ENCODE data around the gene CEBPG. TPM values are rescaled to one million over a fixed set of nuclear protein-coding genes. Genes with fewer than 3 reads are reported as not detected.

The CEBPG gene
- total RNA-seq, 1 donor from 2014 or later, result 59.3 TPM

- Mint-ChIP-seq H3K4me1 (peaks cover 44% of the 10 kb centered on the region), H3K36me3 (peaks cover 16% of the 10 kb centered on the region), H3K27ac (no peak overlapping the region), H3K4me3 (peak overlapping the region; percentile 89), H3K9me3 (no peaks in the 10 kb centered on the region), H3K27me3 (ENCODE audit: insufficient read depth, low read depth) (no peaks in the 10 kb centered on the region)
- no peak for TF ChIP-seq EZH2 (IDR thresholded peaks at IDR 0.05)
- TF ChIP-seq CTCF (IDR thresholded peaks at IDR 0.05), result no peak
- TF ChIP-seq EZH2phosphoT487 (IDR thresholded peaks at IDR 0.05), result no peak
- Histone ChIP-seq H4K20me1 (ENCODE audit: low read depth) (peaks cover 62% of the 10 kb centered on the region), H2AFZ (replicated peaks) (no peak overlapping the region), H3K4me2 (peak overlapping the region; percentile 99), H3K27me3 (peaks cover 6% of the 10 kb centered on the region), H3K27ac (no peak overlapping the region), H3K4me1 (peaks cover 47% of the 10 kb centered on the region), H3K36me3 (no peaks in the 10 kb centered on the region), H3K79me2 (ENCODE audit: low read depth) (peaks cover 63% of the 10 kb centered on the region), H3K9ac (no peak overlapping the region), H3K4me3 (peak overlapping the region; percentile 99), H3K9me3 (ENCODE audit: low read depth) (no peaks in the 10 kb centered on the region), H3F3A (ENCODE audit: low read depth) (peaks cover 15% of the 10 kb centered on the region)
- DNase-seq (ENCODE audit: low spot score), result no peak
Observed at GRCh38 chr19:33375156-33375836, 1.8 kb downstream of the CEBPG start.

- H3K4me3 ChIP-seq, result no peak overlapping the region
- H3K36me3 ChIP-seq, result no peaks in the 10 kb centered on the region
- no peak overlapping the region for H3K27ac Mint-ChIP-seq
- peaks cover 6% of the 10 kb centered on the region for H3K27me3 ChIP-seq
- no peaks in the 10 kb centered on the region for H3K9me3 ChIP-seq (ENCODE audit: low read depth)
- H3K4me1 ChIP-seq, result peaks cover 47% of the 10 kb centered on the region
- no peak overlapping the region for H3K9ac ChIP-seq
- no peaks in the 10 kb centered on the region for H3K9me3 Mint-ChIP-seq
- H4K20me1 ChIP-seq (ENCODE audit: low read depth), result peaks cover 68% of the 10 kb centered on the region
- no peak overlapping the region for H2AFZ ChIP-seq (replicated peaks)
- H3K79me2 ChIP-seq (ENCODE audit: low read depth), result peaks cover 68% of the 10 kb centered on the region
- no peak for DNase-seq (ENCODE audit: low spot score)
- peaks cover 16% of the 10 kb centered on the region for H3K36me3 Mint-ChIP-seq
- TF ChIP-seq EZH2 (IDR thresholded peaks at IDR 0.05) (no peak), CTCF (IDR thresholded peaks at IDR 0.05) (no peak), EZH2phosphoT487 (IDR thresholded peaks at IDR 0.05) (no peak)
- no peak overlapping the region for H3K4me3 Mint-ChIP-seq
- H3F3A ChIP-seq (ENCODE audit: low read depth), result peaks cover 15% of the 10 kb centered on the region
- peak overlapping the region; percentile 99 for H3K4me2 ChIP-seq
- H3K27ac ChIP-seq, result no peak overlapping the region
- no peaks in the 10 kb centered on the region for H3K27me3 Mint-ChIP-seq (ENCODE audit: insufficient read depth, low read depth)
- peaks cover 44% of the 10 kb centered on the region for H3K4me1 Mint-ChIP-seq
Observed at GRCh38 chr19:33375837-33376159, 2.3 kb downstream of the CEBPG start.

- no peak overlapping the region for H3K27ac ChIP-seq
- H3K27me3 Mint-ChIP-seq (ENCODE audit: insufficient read depth, low read depth), result no peaks in the 10 kb centered on the region
- peaks cover 15% of the 10 kb centered on the region for H3F3A ChIP-seq (ENCODE audit: low read depth)
- peaks cover 6% of the 10 kb centered on the region for H3K27me3 ChIP-seq
- H3K36me3 Mint-ChIP-seq, result peaks cover 19% of the 10 kb centered on the region
- no peak for TF ChIP-seq EZH2phosphoT487 (IDR thresholded peaks at IDR 0.05)
- peak overlapping the region; percentile 99 for H3K4me2 ChIP-seq
- peaks cover 75% of the 10 kb centered on the region for H3K79me2 ChIP-seq (ENCODE audit: low read depth)
- no peaks in the 10 kb centered on the region for H3K9me3 Mint-ChIP-seq
- no peak overlapping the region for H2AFZ ChIP-seq (replicated peaks)
- peaks cover 44% of the 10 kb centered on the region for H3K4me1 Mint-ChIP-seq
- H3K27ac Mint-ChIP-seq, result no peak overlapping the region
- DNase-seq (ENCODE audit: low spot score), result no peak
- peaks cover 74% of the 10 kb centered on the region for H4K20me1 ChIP-seq (ENCODE audit: low read depth)
- H3K9me3 ChIP-seq (ENCODE audit: low read depth), result no peaks in the 10 kb centered on the region
- H3K36me3 ChIP-seq, result no peaks in the 10 kb centered on the region
- no peak overlapping the region for H3K4me3 ChIP-seq
- no peak overlapping the region for H3K9ac ChIP-seq
- H3K4me1 ChIP-seq, result peaks cover 47% of the 10 kb centered on the region
- H3K4me3 Mint-ChIP-seq, result no peak overlapping the region
Observed at GRCh38 chr19:33376423-33376822, 2.9 kb downstream of the CEBPG start.

- Histone ChIP-seq H3K79me2 (ENCODE audit: low read depth) (peaks cover 81% of the 10 kb centered on the region), H3K9ac (no peak overlapping the region), H3F3A (ENCODE audit: low read depth) (peaks cover 15% of the 10 kb centered on the region), H4K20me1 (ENCODE audit: low read depth) (peaks cover 80% of the 10 kb centered on the region), H3K36me3 (no peaks in the 10 kb centered on the region), H3K9me3 (ENCODE audit: low read depth) (no peaks in the 10 kb centered on the region), H3K27me3 (peaks cover 6% of the 10 kb centered on the region), H3K27ac (no peak overlapping the region), H3K4me1 (peaks cover 47% of the 10 kb centered on the region), H3K4me3 (no peak overlapping the region), H3K4me2 (peak overlapping the region; percentile 57), H2AFZ (replicated peaks) (no peak overlapping the region)
- no peak overlapping the region for H3K4me3 Mint-ChIP-seq
- peaks cover 19% of the 10 kb centered on the region for H3K36me3 Mint-ChIP-seq
- no peak for DNase-seq (ENCODE audit: low spot score)
- no peak for TF ChIP-seq EZH2 (IDR thresholded peaks at IDR 0.05)
- TF ChIP-seq EZH2phosphoT487 (IDR thresholded peaks at IDR 0.05), result no peak
- no peak for TF ChIP-seq CTCF (IDR thresholded peaks at IDR 0.05)
- no peaks in the 10 kb centered on the region for H3K27me3 Mint-ChIP-seq (ENCODE audit: insufficient read depth, low read depth)
- H3K9me3 Mint-ChIP-seq, result no peaks in the 10 kb centered on the region
- peaks cover 46% of the 10 kb centered on the region for H3K4me1 Mint-ChIP-seq
- H3K27ac Mint-ChIP-seq, result no peak overlapping the region
Observed at GRCh38 chr19:33376941-33377557, 3.5 kb downstream of the CEBPG start.
